Adipocyte (in vitro differentiated cells): ENCODE results near the gene XXYLT1.
A peak's percentile ranks its signal among the peaks of the same experiment; 100 is the strongest.

Source experiments
- DNase-seq: peaks from one replicate; pipeline ENCODE4 v3.0.0-alpha.2; 2015; ENCODE audit warnings: low read depth
- H3K27me3 ChIP-seq: replicated peaks from 2 replicates; pipeline ENCODE4 v1.7.0; 2013; ENCODE audit warnings: mild to moderate bottlenecking, low read length, moderate library complexity; ENCODE audit not compliant: control insufficient read depth, insufficient read depth
- H3K36me3 ChIP-seq: 2 replicates; pipeline ENCODE4 v1.7.0; 2013; ENCODE audit warnings: low read length, mild to moderate bottlenecking, moderate library complexity; ENCODE audit not compliant: control insufficient read depth, insufficient read depth, severe bottlenecking
- H3K4me1 ChIP-seq: 2 replicates; pipeline ENCODE4 v1.7.0; 2013; ENCODE audit warnings: mild to moderate bottlenecking, low read length, moderate library complexity; ENCODE audit not compliant: control insufficient read depth, insufficient read depth
- H3K4me3 ChIP-seq: 2 replicates; pipeline ENCODE4 v1.7.0; 2013; ENCODE audit warnings: mild to moderate bottlenecking, low read length, moderate library complexity
- H3K9ac ChIP-seq: 2 replicates; pipeline ENCODE4 v1.7.0; 2013; ENCODE audit warnings: mild to moderate bottlenecking, low read length, moderate library complexity
- H3K9me3 ChIP-seq: 2 replicates; pipeline ENCODE4 v1.7.0; 2013; ENCODE audit warnings: mild to moderate bottlenecking, low read length, moderate library complexity; ENCODE audit not compliant: control insufficient read depth

Gene XXYLT1

GRCh38 chr3:195032955-195033354, 238.0 kb downstream of the XXYLT1 start:
- H3K9ac ChIP-seq = no peak overlapping the region
- H3K4me1 ChIP-seq = no peaks in the 10 kb centered on the region
- no peak overlapping the region for H3K4me3 ChIP-seq
- H3K36me3 ChIP-seq = no peaks in the 10 kb centered on the region
- no peak for DNase-seq
- H3K9me3 ChIP-seq = peaks cover 12% of the 10 kb centered on the region
- peaks cover 53% of the 10 kb centered on the region for H3K27me3 ChIP-seq

GRCh38 chr3:195032106-195032759, 238.7 kb downstream of the XXYLT1 start:
- no peaks in the 10 kb centered on the region for H3K36me3 ChIP-seq
- H3K9ac ChIP-seq = no peak overlapping the region
- H3K4me3 ChIP-seq = no peak overlapping the region
- peaks cover 54% of the 10 kb centered on the region for H3K27me3 ChIP-seq
- DNase-seq = no peak
- no peaks in the 10 kb centered on the region for H3K4me1 ChIP-seq
- peaks cover 5% of the 10 kb centered on the region for H3K9me3 ChIP-seq

GRCh38 chr3:195031574-195032003, 239.4 kb downstream of the XXYLT1 start:
- peaks cover 49% of the 10 kb centered on the region for H3K27me3 ChIP-seq
- no peak for DNase-seq
- no peaks in the 10 kb centered on the region for H3K4me1 ChIP-seq
- H3K9ac ChIP-seq = no peak overlapping the region
- no peak overlapping the region for H3K4me3 ChIP-seq
- no peaks in the 10 kb centered on the region for H3K9me3 ChIP-seq
- H3K36me3 ChIP-seq = no peaks in the 10 kb centered on the region

GRCh38 chr3:195030791-195031321, 240.1 kb downstream of the XXYLT1 start:
- H3K4me1 ChIP-seq = no peaks in the 10 kb centered on the region
- H3K4me3 ChIP-seq = no peak overlapping the region
- no peak overlapping the region for H3K9ac ChIP-seq
- peak; percentile 51 for DNase-seq
- no peaks in the 10 kb centered on the region for H3K9me3 ChIP-seq
- peaks cover 42% of the 10 kb centered on the region for H3K27me3 ChIP-seq
- H3K36me3 ChIP-seq = no peaks in the 10 kb centered on the region

- H3K27me3 ChIP-seq = peaks cover 31% of the 10 kb centered on the region
Measured at GRCh38 chr3:195028877-195029606, 241.9 kb downstream of the XXYLT1 start.

GRCh38 chr3:195025884-195026200, 245.1 kb downstream of the XXYLT1 start:
- H3K36me3 ChIP-seq = no peaks in the 10 kb centered on the region

More at GRCh38 chr3:195028877-195029606, 241.9 kb downstream of the XXYLT1 start:
- H3K4me3 ChIP-seq = no peak overlapping the region
- H3K9me3 ChIP-seq = peaks cover 3% of the 10 kb centered on the region
- no peaks in the 10 kb centered on the region for H3K36me3 ChIP-seq
- no peak for DNase-seq
- no peak overlapping the region for H3K9ac ChIP-seq
- no peaks in the 10 kb centered on the region for H3K4me1 ChIP-seq

GRCh38 chr3:195025056-195025883, 245.7 kb downstream of the XXYLT1 start:
- H3K27me3 ChIP-seq = peaks cover 24% of the 10 kb centered on the region
- DNase-seq = no peak
- H3K4me1 ChIP-seq = no peaks in the 10 kb centered on the region
- no peak overlapping the region for H3K4me3 ChIP-seq
- peaks cover 5% of the 10 kb centered on the region for H3K9me3 ChIP-seq
- H3K9ac ChIP-seq = no peak overlapping the region
- no peaks in the 10 kb centered on the region for H3K36me3 ChIP-seq

More at GRCh38 chr3:195025884-195026200, 245.1 kb downstream of the XXYLT1 start:
- no peak for DNase-seq
- no peaks in the 10 kb centered on the region for H3K4me1 ChIP-seq
- no peak overlapping the region for H3K4me3 ChIP-seq
- no peak overlapping the region for H3K9ac ChIP-seq
- peaks cover 5% of the 10 kb centered on the region for H3K9me3 ChIP-seq
- H3K27me3 ChIP-seq = peaks cover 22% of the 10 kb centered on the region

- no peak for DNase-seq
- Histone ChIP-seq H3K36me3 (no peaks in the 10 kb centered on the region), H3K4me1 (no peaks in the 10 kb centered on the region), H3K9ac (no peak overlapping the region), H3K4me3 (no peak overlapping the region), H3K27me3 (peaks cover 33% of the 10 kb centered on the region), H3K9me3 (peaks cover 15% of the 10 kb centered on the region)
Measured at GRCh38 chr3:195023989-195024388, 247.0 kb downstream of the XXYLT1 start.

- Histone ChIP-seq H3K27me3 (peaks cover 33% of the 10 kb centered on the region), H3K4me3 (no peak overlapping the region), H3K4me1 (no peaks in the 10 kb centered on the region), H3K9me3 (peaks cover 16% of the 10 kb centered on the region), H3K9ac (no peak overlapping the region), H3K36me3 (no peaks in the 10 kb centered on the region)
- no peak for DNase-seq
Measured at GRCh38 chr3:195023576-195023975, 247.4 kb downstream of the XXYLT1 start.

- no peak for DNase-seq
- Histone ChIP-seq H3K36me3 (no peaks in the 10 kb centered on the region), H3K9me3 (peaks cover 16% of the 10 kb centered on the region), H3K4me1 (no peaks in the 10 kb centered on the region), H3K4me3 (no peak overlapping the region), H3K27me3 (peaks cover 47% of the 10 kb centered on the region), H3K9ac (no peak overlapping the region)
Measured at GRCh38 chr3:195021692-195022091, 249.3 kb downstream of the XXYLT1 start.

GRCh38 chr3:195020921-195021320, 250.0 kb downstream of the XXYLT1 start:
- no peak overlapping the region for H3K9ac ChIP-seq
- no peak overlapping the region for H3K4me3 ChIP-seq
- no peak for DNase-seq
- no peaks in the 10 kb centered on the region for H3K4me1 ChIP-seq
- peaks cover 16% of the 10 kb centered on the region for H3K9me3 ChIP-seq
- H3K36me3 ChIP-seq = no peaks in the 10 kb centered on the region
- peaks cover 54% of the 10 kb centered on the region for H3K27me3 ChIP-seq
